Esophagus muscularis mucosa (tissue), 4 donors: ENCODE measurements around the gene SHC2.

Experiments
- CTCF ChIP-seq, 3 experiments: fragments of 200-600 bp in 2 of 3; fragments of 450-650 bp in 1 of 3; sonication (generic) in 2 of 3; IDR thresholded peaks; one replicate each; pipeline ENCODE4 v1.5.1; 2017 to 2019; ENCODE audit warnings: antibody characterized with exemption in 3 of 3, mild to moderate bottlenecking in 2 of 3, moderate library complexity in 1 of 3
- EP300 ChIP-seq: sonication (generic); formaldehyde crosslinking; IDR thresholded peaks from one replicate; pipeline ENCODE4 v1.6.1; 2017; ENCODE audit warnings: antibody characterized with exemption
- POLR2A ChIP-seq: fragments of 450-650 bp; IDR thresholded peaks from one replicate; pipeline ENCODE4 v1.6.1; 2017; ENCODE audit warnings: antibody characterized with exemption, moderate library complexity, mild to moderate bottlenecking, low read depth
- POLR2AphosphoS5 ChIP-seq, 2 donors: sonication (generic); formaldehyde crosslinking; IDR thresholded peaks; one replicate each; pipeline ENCODE4 v1.6.1; 2017; ENCODE audit warnings: antibody characterized with exemption in 2 of 2

- TF ChIP-seq POLR2A (no peak), CTCF (IDR thresholded peaks at IDR 0.05) (no peak), POLR2AphosphoS5 (IDR thresholded peaks at IDR 0.05) (no peak), EP300 (no peak)
These were observed 21.5 kb downstream of the SHC2 start for GRCh38 chr19:439167-439900.
